ENCODE measurements around the gene SPEN. TPM values are rescaled to one million over a fixed set of nuclear protein-coding genes. Genes with fewer than 3 reads are reported as not detected.

SPEN gene
- total and polyA plus RNA-seq, 9 of the 15 experiments (the other 6 are each of a cell fraction or from before 2014, with no cell fraction given) = 5.7 to 87.5 (median 27.2) TPM

Small RNA genes within 50 kb of the gene (small RNA-seq; reads per million reads assigned to genes)
- gene AL034555.1 = not detected
- not detected for gene AL355994.1
- gene AL355994.5 = not detected

Other genes starting within 250 kb of the SPEN start
Only the 7 nearest of the 12 such genes appear.
- gene PLEKHM2, start 163.4 kb upstream of the SPEN start, total RNA-seq (2014; rRNA removed) = 28.6 and 36.7 TPM in 2 replicates
- gene PLEKHM2, start 163.4 kb upstream of the SPEN start, total RNA-seq (2014; rRNA removed; fragmentation: Illumina TruSeq; extraction: Trizol) = 7.8 and 15.6 TPM in 2 replicates
- 33.2 and 34.3 TPM in 2 replicates for gene PLEKHM2, start 163.4 kb upstream of the SPEN start, total RNA-seq (2015; rRNA removed; fragmentation: Illumina TruSeq; extraction: Trizol)
- 63.7 and 65.3 TPM in 2 replicates for gene PLEKHM2, start 163.4 kb upstream of the SPEN start, total RNA-seq (2021)
- gene PLEKHM2, start 163.4 kb upstream of the SPEN start, polyA plus RNA-seq (2011; rRNA removed) = 34.9 and 54.1 TPM in 2 replicates
- 35.1 and 47.8 TPM in 2 replicates for gene PLEKHM2, start 163.4 kb upstream of the SPEN start, polyA plus RNA-seq (2014; fragmentation: Illumina TruSeq; extraction: Trizol)
- under 1 TPM; 0.27 to 0.78 TPM for gene PLEKHM2, start 163.4 kb upstream of the SPEN start, polyA plus RNA-seq (2014; fragmentation: Nextera tagmentation; extraction: Ambion mirVana)
- 41.1 and 42.7 TPM in 2 replicates for gene PLEKHM2, start 163.4 kb upstream of the SPEN start, polyA plus RNA-seq (2014; rRNA removed)
- 0.41 and 0.78 TPM in 2 replicates for gene SLC25A34, start 111.4 kb upstream of the SPEN start, total RNA-seq (2014; rRNA removed)
- 0.06 and 0.11 TPM in 2 replicates for gene SLC25A34, start 111.4 kb upstream of the SPEN start, total RNA-seq (2014; rRNA removed; fragmentation: Illumina TruSeq; extraction: Trizol)
- 0.26 and 0.43 TPM in 2 replicates for gene SLC25A34, start 111.4 kb upstream of the SPEN start, total RNA-seq (2015; rRNA removed; fragmentation: Illumina TruSeq; extraction: Trizol)
- 0.13 and 0.16 TPM in 2 replicates for gene SLC25A34, start 111.4 kb upstream of the SPEN start, total RNA-seq (2021)
- 0.24 and 0.31 TPM in 2 replicates for gene SLC25A34, start 111.4 kb upstream of the SPEN start, polyA plus RNA-seq (2011; rRNA removed)
- 0.16 and 0.21 TPM in 2 replicates for gene SLC25A34, start 111.4 kb upstream of the SPEN start, polyA plus RNA-seq (2014; fragmentation: Illumina TruSeq; extraction: Trizol)
- under 1 TPM; 0.01 to 0.03 TPM for gene SLC25A34, start 111.4 kb upstream of the SPEN start, polyA plus RNA-seq (2014; fragmentation: Nextera tagmentation; extraction: Ambion mirVana)
- gene SLC25A34, start 111.4 kb upstream of the SPEN start, polyA plus RNA-seq (2014; rRNA removed) = 0.22 and 0.57 TPM in 2 replicates
- gene TMEM82, start 105.2 kb upstream of the SPEN start, total RNA-seq (2014; rRNA removed) = not detected in 2 replicates
- gene TMEM82, start 105.2 kb upstream of the SPEN start, total RNA-seq (2014; rRNA removed; fragmentation: Illumina TruSeq; extraction: Trizol) = not detected in 2 replicates
- gene TMEM82, start 105.2 kb upstream of the SPEN start, total RNA-seq (2015; rRNA removed; fragmentation: Illumina TruSeq; extraction: Trizol) = not detected in 2 replicates
- not detected in 2 replicates for gene TMEM82, start 105.2 kb upstream of the SPEN start, total RNA-seq (2021)
- not detected in 2 replicates for gene TMEM82, start 105.2 kb upstream of the SPEN start, polyA plus RNA-seq (2011; rRNA removed)
- not detected in 2 replicates for gene TMEM82, start 105.2 kb upstream of the SPEN start, polyA plus RNA-seq (2014; fragmentation: Illumina TruSeq; extraction: Trizol)
- gene TMEM82, start 105.2 kb upstream of the SPEN start, polyA plus RNA-seq (2014; fragmentation: Nextera tagmentation; extraction: Ambion mirVana) = not detected
- not detected in 2 replicates for gene TMEM82, start 105.2 kb upstream of the SPEN start, polyA plus RNA-seq (2014; rRNA removed)
- gene FBLIM1, start 88.9 kb upstream of the SPEN start, total RNA-seq (2014; rRNA removed) = 0.04 TPM in 1 of 2 replicates, not detected in the other
- not detected in 2 replicates for gene FBLIM1, start 88.9 kb upstream of the SPEN start, total RNA-seq (2014; rRNA removed; fragmentation: Illumina TruSeq; extraction: Trizol)
- gene FBLIM1, start 88.9 kb upstream of the SPEN start, total RNA-seq (2015; rRNA removed; fragmentation: Illumina TruSeq; extraction: Trizol) = not detected in 2 replicates
- 0.18 and 0.24 TPM in 2 replicates for gene FBLIM1, start 88.9 kb upstream of the SPEN start, total RNA-seq (2021)
- 0.14 and 0.43 TPM in 2 replicates for gene FBLIM1, start 88.9 kb upstream of the SPEN start, polyA plus RNA-seq (2011; rRNA removed)
- not detected in 2 replicates for gene FBLIM1, start 88.9 kb upstream of the SPEN start, polyA plus RNA-seq (2014; fragmentation: Illumina TruSeq; extraction: Trizol)
- not detected for gene FBLIM1, start 88.9 kb upstream of the SPEN start, polyA plus RNA-seq (2014; fragmentation: Nextera tagmentation; extraction: Ambion mirVana)
- not detected in 2 replicates for gene FBLIM1, start 88.9 kb upstream of the SPEN start, polyA plus RNA-seq (2014; rRNA removed)
- gene UQCRHL, start 40.1 kb upstream of the SPEN start, total RNA-seq (2014; rRNA removed) = 40.7 and 76.9 TPM in 2 replicates
- gene UQCRHL, start 40.1 kb upstream of the SPEN start, total RNA-seq (2014; rRNA removed; fragmentation: Illumina TruSeq; extraction: Trizol) = 41.3 and 45.7 TPM in 2 replicates
- gene UQCRHL, start 40.1 kb upstream of the SPEN start, total RNA-seq (2015; rRNA removed; fragmentation: Illumina TruSeq; extraction: Trizol) = 19.4 and 21.8 TPM in 2 replicates
- 5.1 and 5.9 TPM in 2 replicates for gene UQCRHL, start 40.1 kb upstream of the SPEN start, total RNA-seq (2021)
- gene UQCRHL, start 40.1 kb upstream of the SPEN start, polyA plus RNA-seq (2011; rRNA removed) = 26.3 and 27.6 TPM in 2 replicates
- gene UQCRHL, start 40.1 kb upstream of the SPEN start, polyA plus RNA-seq (2014; fragmentation: Illumina TruSeq; extraction: Trizol) = 17.6 and 18.9 TPM in 2 replicates
- 10 to 100 TPM; 20.4 to 25.8 TPM for gene UQCRHL, start 40.1 kb upstream of the SPEN start, polyA plus RNA-seq (2014; fragmentation: Nextera tagmentation; extraction: Ambion mirVana)
- 13.2 and 27.2 TPM in 2 replicates for gene UQCRHL, start 40.1 kb upstream of the SPEN start, polyA plus RNA-seq (2014; rRNA removed)
- 43.3 and 54.0 TPM in 2 replicates for gene ZBTB17, start 128.4 kb downstream of the SPEN start, total RNA-seq (2014; rRNA removed)
- 10.4 and 11.0 TPM in 2 replicates for gene ZBTB17, start 128.4 kb downstream of the SPEN start, total RNA-seq (2014; rRNA removed; fragmentation: Illumina TruSeq; extraction: Trizol)
- gene ZBTB17, start 128.4 kb downstream of the SPEN start, total RNA-seq (2015; rRNA removed; fragmentation: Illumina TruSeq; extraction: Trizol) = 29.6 and 33.2 TPM in 2 replicates
- 46.5 and 53.4 TPM in 2 replicates for gene ZBTB17, start 128.4 kb downstream of the SPEN start, total RNA-seq (2021)
- 43.4 and 71.1 TPM in 2 replicates for gene ZBTB17, start 128.4 kb downstream of the SPEN start, polyA plus RNA-seq (2011; rRNA removed)
- gene ZBTB17, start 128.4 kb downstream of the SPEN start, polyA plus RNA-seq (2014; fragmentation: Illumina TruSeq; extraction: Trizol) = 15.1 and 31.6 TPM in 2 replicates
- gene ZBTB17, start 128.4 kb downstream of the SPEN start, polyA plus RNA-seq (2014; fragmentation: Nextera tagmentation; extraction: Ambion mirVana) = 1 to 10 TPM; 1.1 to 1.7 TPM
- 50.3 and 54.1 TPM in 2 replicates for gene ZBTB17, start 128.4 kb downstream of the SPEN start, polyA plus RNA-seq (2014; rRNA removed)
- gene SRARP, start 156.5 kb downstream of the SPEN start, total RNA-seq (2014; rRNA removed) = not detected in 2 replicates
- not detected in 2 replicates for gene SRARP, start 156.5 kb downstream of the SPEN start, total RNA-seq (2014; rRNA removed; fragmentation: Illumina TruSeq; extraction: Trizol)
- gene SRARP, start 156.5 kb downstream of the SPEN start, total RNA-seq (2015; rRNA removed; fragmentation: Illumina TruSeq; extraction: Trizol) = not detected in 2 replicates
- not detected in 2 replicates for gene SRARP, start 156.5 kb downstream of the SPEN start, total RNA-seq (2021)
- not detected in 2 replicates for gene SRARP, start 156.5 kb downstream of the SPEN start, polyA plus RNA-seq (2011; rRNA removed)
- not detected in 2 replicates for gene SRARP, start 156.5 kb downstream of the SPEN start, polyA plus RNA-seq (2014; fragmentation: Illumina TruSeq; extraction: Trizol)
- gene SRARP, start 156.5 kb downstream of the SPEN start, polyA plus RNA-seq (2014; fragmentation: Nextera tagmentation; extraction: Ambion mirVana) = not detected
- not detected in 2 replicates for gene SRARP, start 156.5 kb downstream of the SPEN start, polyA plus RNA-seq (2014; rRNA removed)

Data from K562 (cell line).